PC-9 (cell line): ENCODE results near the gene GPR68.

Experiments used
- EZH2 ChIP-seq: fragments of 200-600 bp; sonication (generic); IDR thresholded peaks from 2 replicates; pipeline ENCODE4 v1.8.0; 2017; ENCODE audit warnings: antibody characterized with exemption, low read depth
- TF ChIP-seq, protein P1 (sequence below): fragments of 200-600 bp; sonication (generic); conservative IDR thresholded peaks from 2 replicates; pipeline ENCODE4 v1.6.1; 2017; ENCODE audit warnings: mixed run types, antibody characterized with exemption, mild to moderate bottlenecking, moderate library complexity

- TF ChIP-seq, protein P1, sequence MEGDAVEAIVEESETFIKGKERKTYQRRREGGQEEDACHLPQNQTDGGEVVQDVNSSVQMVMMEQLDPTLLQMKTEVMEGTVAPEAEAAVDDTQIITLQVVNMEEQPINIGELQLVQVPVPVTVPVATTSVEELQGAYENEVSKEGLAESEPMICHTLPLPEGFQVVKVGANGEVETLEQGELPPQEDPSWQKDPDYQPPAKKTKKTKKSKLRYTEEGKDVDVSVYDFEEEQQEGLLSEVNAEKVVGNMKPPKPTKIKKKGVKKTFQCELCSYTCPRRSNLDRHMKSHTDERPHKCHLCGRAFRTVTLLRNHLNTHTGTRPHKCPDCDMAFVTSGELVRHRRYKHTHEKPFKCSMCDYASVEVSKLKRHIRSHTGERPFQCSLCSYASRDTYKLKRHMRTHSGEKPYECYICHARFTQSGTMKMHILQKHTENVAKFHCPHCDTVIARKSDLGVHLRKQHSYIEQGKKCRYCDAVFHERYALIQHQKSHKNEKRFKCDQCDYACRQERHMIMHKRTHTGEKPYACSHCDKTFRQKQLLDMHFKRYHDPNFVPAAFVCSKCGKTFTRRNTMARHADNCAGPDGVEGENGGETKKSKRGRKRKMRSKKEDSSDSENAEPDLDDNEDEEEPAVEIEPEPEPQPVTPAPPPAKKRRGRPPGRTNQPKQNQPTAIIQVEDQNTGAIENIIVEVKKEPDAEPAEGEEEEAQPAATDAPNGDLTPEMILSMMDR, result no peak
- TF ChIP-seq EZH2, result no peak
Observed at GRCh38 chr14:91228112-91229004, 16.1 kb downstream of the GPR68 start.
